ENCODE measurements around the gene RICTOR.

The RICTOR gene

DNA sequence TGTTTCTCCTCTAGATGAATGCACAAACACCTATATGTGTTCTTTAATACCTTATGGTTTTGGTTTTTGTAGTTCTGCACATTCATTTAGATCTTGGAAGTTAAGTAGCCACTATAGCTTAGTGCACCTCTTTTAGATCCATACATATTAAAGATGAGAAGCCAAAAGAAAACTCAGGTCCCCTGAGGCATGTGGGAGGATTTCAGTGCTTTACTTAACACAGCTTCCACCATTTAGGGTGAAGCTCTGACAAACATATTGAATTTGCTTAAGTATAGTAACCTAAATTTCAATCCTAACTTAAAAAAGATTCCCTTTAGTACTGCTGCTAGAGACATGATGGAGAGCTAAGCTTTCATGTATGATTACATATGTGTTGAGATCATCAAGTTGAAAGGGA, 25.6 kb upstream of the RICTOR start:
- no peak for DNase-seq

DNA sequence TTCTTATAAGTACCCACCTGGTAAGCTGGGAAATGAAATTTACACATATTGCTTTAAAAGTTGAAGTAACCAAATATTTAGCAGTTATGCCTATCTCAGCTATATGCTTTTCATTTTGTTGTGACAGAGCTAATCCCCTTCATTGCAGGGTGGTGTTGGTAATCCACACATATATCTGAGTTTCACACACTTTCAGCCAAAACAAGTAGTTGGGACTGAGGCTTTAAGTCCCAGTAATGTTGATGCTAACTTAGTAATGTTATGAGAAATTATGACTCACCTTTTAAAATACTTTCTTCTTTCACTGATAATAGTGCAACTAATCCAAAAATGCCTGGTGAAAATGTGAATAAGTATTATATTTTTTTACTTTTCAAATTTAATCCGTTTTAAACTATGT, 19.2 kb upstream of the RICTOR start:
- peak in 1 of 3 donors; percentile 27 for DNase-seq

DNA sequence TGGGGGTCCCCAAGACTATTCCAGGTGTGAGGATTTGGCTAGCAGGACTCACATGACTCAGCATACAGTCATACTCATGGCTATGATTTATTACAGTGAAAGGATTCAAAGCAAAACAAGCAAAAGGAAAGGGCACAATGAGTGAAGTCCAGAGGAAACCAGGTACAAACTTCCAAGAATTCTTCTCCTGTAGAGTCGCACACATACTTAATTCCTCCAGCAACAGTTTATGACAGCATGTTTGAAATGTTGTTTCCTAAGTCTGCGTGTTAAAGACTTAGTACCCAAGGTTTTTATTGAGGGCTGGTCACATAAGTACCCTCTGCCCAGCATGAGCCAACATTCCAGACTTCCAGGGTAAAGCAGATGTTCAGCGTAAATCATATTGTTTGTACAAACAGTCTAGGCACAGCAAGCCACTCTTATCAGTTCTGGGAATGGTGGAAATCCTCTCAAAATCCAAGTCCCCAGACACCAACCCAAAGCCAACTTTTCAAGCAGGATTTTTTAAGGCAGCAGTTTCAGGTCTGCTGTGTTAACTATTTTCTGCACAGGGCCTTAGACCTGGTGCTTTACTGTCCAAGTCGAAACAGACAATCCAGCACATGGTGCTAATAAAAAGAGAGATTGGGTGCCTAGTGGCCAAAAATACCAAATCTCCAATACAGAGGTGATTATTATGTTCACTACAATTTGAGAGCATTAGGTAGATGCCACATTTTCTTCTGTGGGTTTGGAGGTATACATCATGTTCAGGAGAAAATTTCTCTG, 18.6 kb upstream of the RICTOR start:
- DNase-seq = no peak

DNA sequence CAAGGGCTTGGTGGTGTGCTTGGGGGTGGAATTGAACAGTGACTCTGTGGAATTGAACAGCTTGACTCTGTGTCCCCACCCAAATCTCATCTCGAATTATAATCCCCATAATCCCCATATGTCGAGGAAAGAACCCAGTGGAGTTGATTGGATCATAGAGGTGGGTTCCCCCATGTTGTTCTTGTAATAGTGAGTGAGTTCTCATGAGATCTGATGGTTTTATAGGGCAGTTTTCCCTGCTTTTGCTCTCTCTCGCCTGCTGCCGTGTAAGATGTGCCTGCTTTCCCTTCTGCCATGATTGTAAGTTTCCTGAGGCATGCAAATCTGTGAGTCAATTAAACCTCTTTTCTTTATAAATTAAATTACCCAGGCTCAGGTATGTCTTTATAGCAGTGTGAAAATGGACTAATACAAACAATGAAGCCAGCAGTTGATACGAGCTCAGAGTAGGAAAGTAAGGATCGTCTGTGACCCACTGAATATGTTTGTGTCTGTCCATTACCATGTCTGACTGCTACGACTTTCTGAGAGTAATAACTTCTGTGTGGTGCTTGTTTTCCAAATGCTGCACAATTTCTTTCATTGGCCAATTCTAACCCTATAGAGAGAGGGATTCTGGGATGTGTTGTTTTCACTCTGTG, 17.9 kb upstream of the RICTOR start:
- DNase-seq = no peak

DNA sequence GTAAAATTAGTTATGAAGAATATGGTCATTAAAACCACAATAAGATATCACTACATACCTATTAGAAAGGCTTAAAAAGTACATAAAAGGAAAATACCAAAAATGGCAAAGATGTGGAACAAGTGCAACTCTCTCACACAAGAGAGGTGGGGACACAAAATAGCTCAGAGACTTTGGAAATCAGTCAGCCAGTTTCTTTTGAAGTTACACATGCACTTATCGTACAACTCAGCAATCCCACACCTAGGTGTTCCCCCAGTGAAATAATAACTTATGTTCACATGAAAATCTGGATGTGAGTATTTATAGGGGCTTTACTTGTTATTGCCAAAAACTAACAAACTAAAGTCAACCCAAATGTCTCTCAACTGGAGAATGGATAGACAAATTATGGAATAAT, 9.8 kb upstream of the RICTOR start:
- no peak for DNase-seq

DNA sequence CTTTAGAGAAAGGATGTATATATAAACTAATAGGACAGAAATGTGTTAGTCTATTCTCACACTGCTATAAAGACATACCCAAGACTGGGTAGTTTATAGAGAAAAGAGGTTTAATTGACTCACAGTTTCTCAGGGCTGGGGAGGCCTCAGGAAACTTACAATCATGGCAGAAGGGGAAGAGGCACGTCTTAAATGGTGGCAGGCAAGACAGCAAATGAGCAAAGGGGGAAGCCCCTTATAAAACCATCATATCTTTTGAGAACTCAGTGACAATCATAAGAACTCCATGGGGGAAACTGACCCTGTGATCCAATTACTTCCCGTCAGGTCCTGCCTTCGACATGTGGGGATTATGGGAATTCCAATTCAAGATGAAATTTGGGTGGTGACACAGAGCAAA, 8.8 kb upstream of the RICTOR start:
- no peak for DNase-seq

DNA sequence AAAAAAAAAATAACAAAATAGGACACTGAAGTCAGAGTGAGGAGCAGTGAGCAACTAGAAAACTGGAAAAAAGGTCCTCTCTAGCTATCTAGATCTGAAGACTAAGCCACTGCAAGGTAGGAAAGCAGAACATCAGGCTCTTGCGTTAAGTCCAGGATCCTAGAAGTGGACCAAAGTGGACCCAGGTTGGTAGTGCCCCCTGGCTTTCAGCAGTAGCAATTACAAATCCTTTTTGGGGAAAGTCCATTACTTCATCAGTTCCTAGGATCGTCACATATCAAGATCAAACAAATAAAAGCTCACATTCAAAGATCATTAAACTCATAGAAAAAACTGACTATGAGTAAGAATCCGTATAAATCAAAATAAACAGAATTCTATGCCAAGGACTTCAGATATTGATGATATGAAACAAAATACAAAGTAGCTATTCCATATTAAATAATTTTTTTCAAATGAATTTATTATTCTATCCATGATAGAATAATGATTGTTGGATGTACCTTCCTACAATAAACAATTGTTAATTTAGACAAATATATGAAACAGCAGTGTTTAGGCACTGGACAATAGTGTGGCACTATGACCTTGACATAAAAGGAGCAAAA, 6.5 kb upstream of the RICTOR start:
- peak; percentile 84 to 91 (median 90) for DNase-seq

DNA sequence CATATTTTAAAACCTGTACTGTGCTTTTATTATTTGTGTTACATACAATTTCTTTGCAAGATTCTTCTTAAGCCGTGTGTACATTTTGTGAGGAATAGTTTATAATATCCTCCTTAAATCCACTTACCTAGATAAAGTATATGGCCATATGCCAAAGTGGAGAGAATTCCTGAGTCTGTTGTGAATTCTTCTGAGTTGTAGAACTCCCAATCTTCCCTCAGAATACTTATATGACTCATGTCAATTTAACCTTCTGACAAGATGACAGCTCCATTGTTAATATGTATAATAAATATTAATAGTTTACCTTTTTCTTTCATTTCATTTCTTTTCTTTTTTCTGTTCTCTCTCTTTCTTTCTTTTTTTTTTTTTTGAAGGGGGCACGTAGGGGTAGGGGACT, 6.0 kb upstream of the RICTOR start:
- no peak for DNase-seq

DNA sequence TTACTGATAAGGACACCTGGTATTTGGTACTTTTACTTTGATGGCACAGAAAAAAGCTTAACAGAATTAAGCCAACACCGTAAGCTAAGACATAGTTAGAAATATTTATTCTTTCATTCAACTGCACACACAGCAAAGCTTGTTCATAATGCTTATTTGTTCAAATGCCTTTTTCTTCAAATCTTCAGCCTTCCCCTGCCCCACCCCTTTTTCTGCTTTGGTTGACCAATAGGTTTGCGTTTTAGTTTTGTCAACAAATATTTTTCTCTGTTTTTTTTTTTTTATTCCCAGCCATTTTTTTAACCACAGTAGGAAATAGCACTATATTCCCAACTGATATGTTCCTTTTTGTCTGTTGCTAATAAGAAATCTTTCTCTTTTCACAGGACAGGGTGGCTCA, 4.9 kb upstream of the RICTOR start:
- no peak for DNase-seq

DNA sequence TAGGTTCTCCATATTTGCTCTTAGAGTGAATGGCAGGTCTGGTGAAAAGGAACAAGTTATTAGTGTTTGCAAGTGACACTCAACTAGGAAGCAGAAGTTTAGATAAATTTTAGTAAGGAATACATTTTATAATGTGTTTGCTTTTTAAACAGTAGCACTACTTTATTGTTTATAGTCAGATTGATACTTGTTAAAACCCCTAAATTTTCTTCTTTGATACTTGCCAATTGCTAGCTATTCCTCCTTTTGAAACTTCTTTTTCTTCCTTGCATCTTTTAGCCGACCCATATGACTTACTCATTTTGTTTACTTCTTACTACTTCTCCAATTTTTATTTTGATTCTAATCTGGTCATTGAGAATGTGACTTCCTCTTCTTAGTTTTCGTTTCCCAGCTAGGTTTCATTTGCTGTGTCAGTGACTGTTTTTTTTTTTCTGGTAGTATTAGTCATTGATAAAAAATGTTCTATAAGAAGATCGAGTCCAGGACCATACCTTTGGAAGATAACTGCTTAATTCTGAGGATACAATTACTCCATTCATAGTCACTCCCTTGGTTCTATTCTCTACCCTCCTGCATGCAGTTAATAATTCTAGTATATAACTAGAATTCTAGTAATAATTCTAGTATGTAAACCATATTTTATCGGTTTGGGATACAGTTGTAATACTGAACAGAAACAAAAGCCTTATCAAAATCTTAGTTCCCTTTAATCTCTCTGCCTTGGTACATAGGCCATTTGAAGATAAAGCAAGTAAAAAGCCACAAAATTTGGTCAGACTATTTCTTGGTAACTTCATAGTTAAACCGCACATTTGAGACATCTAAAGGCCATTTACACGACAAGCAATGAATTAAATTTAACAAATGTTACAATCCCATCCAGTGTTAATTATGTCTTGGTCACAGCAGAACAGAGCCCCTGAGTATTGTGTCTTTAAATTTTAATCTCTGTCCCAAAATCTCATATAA, 2.8 kb upstream of the RICTOR start:
- peak; percentile 69 to 96 (median 93) for DNase-seq

DNA sequence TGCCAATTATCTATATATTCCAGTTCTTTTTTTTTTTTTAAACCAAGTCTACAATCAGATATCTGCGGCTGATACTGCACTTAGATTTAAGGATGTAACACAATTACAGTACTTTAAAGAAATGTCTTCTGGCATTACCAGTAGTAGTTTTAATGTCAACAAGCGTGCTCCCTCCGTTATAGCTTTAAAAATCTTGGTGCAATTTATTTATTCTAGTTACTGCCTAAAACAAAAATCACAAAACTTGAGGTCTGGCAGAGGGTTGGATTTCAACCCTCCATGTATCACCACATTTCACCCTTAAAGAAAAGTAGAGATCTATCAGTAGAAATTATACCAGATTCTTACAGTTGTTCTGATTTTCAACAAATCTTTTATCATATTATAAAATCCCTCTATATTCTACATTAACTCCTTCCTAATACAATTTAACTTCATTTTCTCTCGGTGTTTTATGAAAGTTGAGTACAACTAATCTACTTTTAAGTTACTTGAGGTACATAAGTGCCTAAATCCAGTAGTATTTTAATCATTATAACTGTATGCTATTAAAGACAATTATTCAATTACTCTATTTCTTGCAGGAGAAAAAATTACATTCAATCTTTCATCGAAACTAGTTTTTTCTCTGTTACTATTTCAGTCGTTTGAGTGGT, 2.0 kb upstream of the RICTOR start:
- DNase-seq = no peak

DNA sequence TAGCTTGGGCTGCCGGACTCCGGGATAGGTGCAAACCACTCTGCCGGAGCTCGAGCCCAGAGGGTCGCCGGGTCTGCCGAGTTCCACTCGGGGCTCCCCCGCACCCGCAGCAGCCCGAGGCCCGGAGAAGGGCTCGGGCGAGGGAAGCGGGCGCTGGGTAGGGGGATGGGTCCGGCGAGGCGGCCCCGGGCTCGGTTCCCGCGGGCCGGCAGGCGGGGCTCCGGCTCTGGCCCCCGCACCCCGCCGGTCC, 507 bp downstream of the RICTOR start:
- peak in 1 of 3 donors; percentile 44 for DNase-seq

DNA sequence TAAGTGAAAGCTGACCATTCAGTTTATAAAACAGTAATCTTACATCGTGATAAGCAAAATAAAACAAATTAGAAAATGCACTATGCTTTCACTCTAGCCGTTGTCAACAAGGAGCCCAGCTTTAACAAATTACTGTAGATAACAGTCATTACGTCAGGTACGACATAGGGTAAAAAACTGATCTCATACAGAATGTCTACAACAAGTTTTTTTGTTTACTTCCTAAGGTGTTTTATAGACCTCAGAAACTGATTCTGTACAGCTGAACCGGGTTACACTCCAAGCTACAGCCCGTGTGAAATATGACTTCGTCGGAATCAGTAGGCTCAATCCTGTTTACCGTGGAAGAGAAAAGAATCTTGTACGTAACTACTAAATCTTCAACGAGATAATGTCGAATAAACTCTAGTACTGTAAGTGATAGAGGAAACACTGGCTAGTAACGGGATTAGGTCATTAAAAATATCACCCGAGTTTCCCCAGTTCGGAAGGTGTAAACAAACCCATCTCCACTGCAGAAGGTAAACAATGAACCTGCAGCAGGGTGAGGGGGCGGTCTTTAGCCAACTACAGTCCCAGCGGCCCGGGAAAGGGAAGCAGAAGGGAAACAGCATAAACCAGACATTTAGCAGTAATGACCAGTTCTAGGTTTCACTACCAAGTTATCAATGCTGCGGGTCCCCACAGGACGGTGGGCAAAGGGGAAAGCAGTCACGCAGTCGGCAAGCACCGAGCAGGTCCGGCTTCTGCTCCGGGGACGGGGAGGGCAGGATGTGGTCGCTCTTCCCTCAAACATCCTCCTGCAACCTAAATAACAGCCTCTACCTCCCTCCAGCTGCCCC, 1.1 kb downstream of the RICTOR start:
- peak; percentile 58 to 76 (median 71) for DNase-seq

DNA sequence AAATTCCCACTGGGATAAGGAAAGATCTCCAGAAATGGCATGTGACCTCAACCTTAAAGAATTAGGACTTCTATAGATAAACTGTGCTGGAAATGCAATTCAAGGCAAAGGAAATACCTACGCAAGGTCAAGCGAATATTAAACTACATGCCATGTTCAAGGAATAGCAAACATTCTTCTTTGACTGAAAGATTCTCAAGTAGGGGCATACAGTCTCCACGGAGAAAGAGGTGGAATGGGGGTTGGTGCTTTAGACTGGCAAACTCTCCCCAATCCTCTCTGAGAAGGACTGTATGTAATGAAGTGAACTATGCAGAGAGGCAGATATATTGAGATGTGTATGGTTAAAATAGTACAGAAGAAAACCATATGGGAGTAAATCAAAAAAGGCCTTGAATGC, 6.1 kb downstream of the RICTOR start:
- no peak for DNase-seq

DNA sequence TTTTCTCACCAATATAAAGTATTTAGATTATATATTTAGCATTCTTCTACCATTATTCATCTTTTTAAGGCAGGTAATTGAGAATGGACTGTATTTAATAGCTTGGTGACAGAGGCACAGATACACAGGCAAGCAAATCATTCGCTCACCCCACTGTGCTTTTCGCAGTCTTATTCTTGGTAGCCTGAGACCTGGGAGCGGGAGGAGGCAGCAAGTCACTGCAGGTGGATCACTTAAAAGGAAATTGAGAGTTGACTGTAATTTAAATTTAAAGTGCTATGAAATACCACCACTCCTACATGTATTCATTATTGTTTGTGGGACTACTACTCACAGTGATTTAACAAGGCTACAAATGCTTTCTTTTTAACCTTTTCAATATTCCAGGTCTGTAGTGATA, 9.7 kb downstream of the RICTOR start:
- no peak for DNase-seq

DNA sequence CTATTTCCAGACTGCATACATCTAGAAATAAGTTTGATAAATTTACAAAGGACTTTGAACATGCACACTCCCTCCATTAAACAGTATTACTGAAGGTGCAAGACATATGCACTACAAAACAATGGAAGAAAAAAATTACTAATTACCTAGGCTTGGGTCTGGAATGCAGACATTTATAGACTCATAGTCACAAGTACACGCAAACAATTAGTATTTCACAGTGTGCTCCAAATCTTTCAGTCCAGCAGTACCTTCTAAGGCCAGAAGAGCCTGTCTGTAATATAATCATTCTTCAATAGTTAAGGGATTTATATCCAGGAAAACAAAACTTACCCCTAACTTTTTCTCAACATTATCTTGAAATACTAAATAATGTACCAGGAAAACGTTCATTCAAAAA, 11.2 kb downstream of the RICTOR start:
- DNase-seq = no peak

DNA sequence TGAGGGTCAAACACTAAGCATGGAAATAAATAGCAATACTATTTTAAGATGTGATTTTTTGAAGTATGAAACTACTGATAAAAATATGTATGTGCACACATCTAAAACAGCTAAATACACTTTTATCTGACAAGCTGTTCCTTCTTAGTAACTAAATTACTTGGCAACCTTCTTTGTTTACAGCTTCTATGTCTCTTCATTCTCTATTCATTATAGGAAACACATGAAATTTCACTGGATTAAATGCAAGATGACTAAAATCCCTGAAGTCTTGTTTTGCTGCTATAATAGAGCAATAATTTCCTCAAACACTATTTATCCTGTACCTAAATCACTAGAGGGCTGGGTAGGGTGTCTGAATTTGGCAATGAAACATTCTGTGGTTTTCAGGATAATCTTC, 11.7 kb downstream of the RICTOR start:
- DNase-seq = no peak

DNA sequence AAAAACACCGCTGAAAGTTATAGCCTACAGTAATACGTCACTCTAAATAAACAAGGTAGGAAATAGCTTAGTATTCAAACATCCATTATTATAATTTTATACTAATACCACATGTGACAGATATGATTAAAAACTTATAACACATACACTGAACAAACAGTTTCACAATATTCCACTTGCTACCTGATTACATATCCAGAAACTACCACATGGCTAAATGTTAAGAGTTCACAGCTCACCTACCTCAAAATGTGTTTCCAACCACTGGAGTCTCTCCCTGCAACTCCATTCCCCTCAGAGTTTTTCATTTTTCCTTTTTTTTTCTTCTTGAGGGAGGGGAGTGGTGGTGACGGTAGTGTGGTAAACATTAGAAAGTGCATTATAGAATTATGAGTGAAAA, 12.1 kb downstream of the RICTOR start:
- DNase-seq = no peak

DNA sequence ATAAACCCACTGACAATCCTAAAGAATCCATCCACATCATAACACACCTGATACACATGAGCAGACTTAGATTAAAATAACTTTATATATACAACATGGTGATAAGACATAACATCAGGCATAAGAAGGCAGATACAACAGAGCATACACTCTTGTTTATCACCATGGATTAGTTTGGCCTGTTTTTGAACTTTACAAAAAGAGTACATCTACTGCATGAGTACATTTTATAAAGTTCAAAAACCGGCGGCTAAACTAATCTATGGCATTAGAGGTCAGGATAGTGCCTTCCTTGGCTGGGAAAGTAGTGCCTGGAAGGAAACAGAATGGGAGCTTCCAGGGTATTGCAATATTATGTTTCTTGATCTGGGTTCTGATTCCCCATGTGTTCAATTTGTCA, 15.1 kb downstream of the RICTOR start:
- no peak for DNase-seq

DNA sequence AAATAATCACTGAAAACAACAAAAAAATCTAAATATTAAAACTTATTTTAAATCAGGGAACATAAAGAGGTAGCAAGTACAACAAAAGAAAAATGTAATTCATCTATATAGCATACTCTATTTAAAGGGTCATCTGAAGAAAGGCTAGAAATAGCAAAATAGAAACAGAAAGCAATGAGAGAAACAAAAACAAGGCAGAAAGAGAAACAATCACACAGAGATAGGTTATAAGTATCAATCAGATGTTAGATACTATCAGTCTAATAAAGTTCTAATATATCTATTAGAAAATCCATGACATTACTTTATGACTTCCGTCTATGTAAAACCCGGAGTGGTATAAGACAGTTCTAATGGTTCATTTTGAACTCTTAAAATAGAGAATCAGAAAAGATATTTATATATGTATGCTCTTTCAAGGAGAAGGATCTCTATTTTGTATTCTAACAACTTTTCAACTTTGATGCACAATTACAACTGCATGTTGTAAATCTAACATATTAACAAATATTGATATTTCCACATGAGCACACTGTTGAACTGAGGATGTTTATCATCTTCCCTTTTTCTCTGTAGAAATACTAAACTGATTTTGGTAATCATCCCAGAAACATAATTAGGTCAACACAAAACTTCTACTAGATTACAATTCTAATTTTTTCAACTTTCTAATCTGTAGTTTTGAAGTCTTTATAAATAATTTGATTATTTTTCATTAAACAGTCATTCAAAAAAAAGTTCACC, 15.8 kb downstream of the RICTOR start:
- DNase-seq = peak in 1 of 3 donors; percentile 36

DNA sequence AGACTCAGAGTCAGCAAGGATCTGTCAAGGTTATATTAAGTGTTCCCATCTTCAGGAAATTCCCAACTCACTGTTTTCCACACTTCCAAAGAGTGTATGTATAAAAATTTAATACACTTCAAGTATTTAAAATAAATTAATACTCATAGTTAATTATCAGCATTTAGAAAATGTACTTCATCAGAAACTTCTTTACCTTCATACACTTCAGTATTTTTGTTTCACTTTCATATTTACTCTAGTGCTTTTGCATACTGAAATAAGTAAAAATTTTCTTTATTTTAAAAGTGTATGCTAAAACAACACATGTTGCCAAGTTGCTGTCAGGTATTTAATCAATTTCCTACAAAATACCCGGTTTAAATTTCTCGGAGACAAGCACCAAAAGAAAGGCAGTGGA, 16.5 kb downstream of the RICTOR start:
- peak in 1 of 3 donors; percentile 51 for DNase-seq
